ENCODE results near the gene ACTRT2.

The ACTRT2 gene

DNA sequence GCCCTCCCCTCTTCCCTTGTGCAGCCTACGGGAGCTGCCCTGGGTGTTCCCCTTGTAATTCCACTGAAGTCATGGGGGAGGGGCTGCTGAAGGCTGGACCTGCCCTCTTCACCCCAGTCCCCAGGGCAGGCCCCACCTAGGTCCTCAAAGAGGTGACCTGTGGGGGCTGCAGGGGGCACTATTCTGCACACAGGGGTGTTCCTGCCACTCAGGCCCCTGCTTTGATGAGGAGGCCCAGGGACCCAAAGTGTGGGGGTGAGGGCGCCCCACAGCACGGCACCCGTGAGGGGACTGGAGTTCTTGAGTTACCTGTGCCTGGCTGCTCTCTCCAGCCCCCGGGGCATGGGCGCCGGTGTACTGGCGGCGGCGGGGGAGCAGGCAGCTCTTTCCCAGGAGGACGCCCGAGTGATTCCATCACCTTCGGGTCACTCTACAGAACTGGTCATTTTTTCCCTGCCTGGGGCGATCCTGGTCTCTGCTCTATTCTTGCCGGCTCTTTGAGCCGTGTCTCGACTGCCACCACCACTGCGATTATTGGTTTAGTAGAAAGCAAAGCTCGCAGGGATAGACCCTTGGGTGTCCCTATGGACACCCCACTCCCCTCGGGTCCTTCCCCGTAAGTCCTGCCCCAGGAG lies 40.8 kb downstream of the ACTRT2 start:
- TF ChIP-seq GATA1 (IDR thresholded peaks at IDR 0.05; ENCODE audit: low read depth, low read length) (no peak), POLR2A (IDR thresholded peaks at IDR 0.05; ENCODE audit: low read length) (no peak)
- DNase-seq, result no peak

DNA sequence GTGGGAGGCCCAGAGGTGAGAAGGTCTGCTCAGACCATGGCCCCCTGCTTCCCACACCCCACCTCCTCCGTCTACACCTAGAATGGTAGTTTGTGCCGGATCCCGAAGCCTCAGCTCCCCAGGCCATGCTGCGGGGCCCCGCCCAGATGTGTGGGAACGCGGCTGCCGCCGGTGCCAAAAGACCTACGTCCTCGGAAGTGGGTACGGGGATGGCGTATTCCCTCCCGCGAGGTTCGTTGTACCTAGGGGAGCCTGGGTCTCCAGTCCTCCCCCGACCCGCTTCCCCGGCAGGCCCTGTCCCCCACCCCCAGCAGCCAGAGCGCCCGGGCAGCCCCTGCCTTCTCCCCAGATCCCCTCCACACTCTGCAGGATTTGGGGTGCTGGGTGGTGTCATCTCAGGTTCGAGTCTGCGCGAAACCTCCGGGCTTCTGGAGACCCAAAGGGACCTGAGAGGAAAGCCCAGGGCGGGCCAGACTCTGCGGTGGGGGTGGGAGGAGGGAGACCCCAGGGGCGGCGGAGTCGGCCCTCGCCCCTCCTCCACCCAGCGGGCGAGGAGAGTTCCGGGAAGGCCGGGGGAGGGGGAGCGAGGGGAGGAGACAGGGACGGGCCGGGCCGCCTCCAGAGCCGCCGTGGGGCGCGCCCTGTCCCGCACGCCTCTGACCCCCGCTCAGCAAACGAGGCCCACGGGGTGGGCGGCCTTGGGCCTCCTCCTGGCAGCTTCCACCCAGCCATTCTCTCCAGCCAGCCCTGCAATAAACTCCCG lies 41.5 kb downstream of the ACTRT2 start:
- no peak for DNase-seq
- TF ChIP-seq GATA1 (IDR thresholded peaks at IDR 0.05; ENCODE audit: low read depth, low read length) (no peak), POLR2A (IDR thresholded peaks at IDR 0.05; ENCODE audit: low read length) (no peak)

DNA sequence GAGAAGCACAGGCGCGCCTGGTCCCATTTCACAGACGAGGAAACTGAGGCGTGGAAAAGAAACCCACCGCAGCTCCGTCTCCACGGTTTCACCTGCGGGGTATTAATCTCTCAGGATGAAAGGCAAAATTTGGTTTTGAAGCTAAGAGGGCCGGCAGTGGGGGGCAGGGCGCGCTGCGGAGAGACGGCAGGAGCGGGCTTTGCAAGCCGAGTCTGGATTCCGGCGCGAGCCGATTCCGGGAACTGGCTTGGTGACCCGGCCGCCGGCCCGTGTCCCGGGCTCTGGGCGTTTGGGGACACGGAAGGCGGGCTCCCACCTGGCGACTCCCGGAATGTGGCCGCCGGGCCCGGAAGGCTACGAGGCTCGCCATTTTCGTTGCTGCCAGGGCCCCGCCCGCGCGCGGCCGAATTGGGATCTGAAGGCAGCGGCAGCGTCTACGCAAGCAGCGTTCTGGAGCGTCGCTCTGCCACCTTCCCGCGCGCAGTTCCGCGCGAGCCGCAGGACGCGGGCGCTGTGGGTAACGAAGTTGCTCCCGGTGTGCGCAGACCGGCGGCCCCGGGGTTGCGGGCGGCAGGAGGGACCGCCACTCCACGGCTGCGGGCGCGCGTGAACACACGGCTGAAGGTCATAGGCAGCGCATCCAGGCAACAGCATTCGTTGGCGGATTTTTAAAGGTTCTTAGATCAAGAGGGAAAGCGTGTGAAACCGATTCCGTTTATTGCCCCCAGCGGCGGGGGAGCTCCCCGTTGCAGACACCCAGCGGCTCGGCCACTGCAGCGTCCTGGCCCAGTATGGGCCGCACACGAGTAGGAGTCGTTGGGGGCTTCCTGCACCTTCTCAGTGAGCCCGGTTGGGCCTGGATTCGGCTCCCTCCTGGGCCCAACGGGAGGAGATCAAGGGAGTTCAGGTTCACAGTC lies 42.4 kb downstream of the ACTRT2 start:
- TF ChIP-seq GATA1 (IDR thresholded peaks at IDR 0.05; ENCODE audit: low read depth, low read length) (no peak), POLR2A (IDR thresholded peaks at IDR 0.05; ENCODE audit: low read length) (no peak)
- no peak for DNase-seq

DNA sequence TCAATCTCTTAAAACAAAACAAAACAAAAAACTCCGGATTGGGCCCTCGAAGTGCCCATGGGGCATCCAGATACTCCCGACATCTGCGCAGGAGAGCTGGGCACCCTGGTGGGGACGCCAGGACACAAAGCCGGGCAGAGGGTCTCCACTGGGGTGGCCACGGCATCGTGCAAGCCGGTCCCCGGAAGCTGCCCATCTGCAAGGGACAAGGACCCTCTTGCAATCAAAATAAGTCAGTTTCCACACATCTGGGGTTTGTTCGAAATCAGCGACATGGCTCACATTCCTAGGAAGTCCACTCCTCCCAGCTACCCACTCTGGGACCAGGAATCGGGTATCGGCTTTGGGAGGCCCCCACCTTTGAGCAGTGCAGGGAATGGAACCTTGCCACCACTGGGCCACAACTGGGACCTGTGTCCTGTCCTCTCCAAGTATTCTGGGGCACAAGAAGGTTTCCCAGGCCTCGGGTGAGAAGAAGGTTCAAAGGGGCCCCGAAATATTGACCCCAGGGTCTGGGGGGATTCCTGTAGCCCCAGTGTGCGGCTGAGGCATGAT lies 43.1 kb downstream of the ACTRT2 start:
- TF ChIP-seq POLR2A (IDR thresholded peaks at IDR 0.05; ENCODE audit: low read length) (no peak), GATA1 (IDR thresholded peaks at IDR 0.05; ENCODE audit: low read depth, low read length) (no peak)
- no peak for DNase-seq

DNA sequence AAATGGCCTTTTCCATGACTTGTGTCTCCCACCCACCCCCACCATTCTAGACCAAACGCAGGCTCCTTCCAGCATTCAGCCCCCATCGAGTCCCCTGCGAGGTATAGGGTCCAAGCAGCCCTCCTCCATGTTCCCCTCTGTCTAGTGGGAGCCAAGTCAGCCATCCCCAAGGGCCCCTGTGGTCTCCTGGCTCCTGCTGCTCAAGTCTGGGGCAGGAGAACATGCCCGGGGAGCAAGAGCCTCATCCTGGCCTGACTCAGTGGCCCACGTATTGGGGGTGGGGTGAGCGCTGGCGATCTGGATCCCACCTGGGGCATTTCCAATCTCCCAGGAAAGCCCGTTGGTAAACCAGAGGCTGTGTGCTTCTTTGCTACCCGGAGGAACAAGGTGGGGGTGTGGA lies 43.6 kb downstream of the ACTRT2 start:
- no peak for DNase-seq
- TF ChIP-seq GATA1 (IDR thresholded peaks at IDR 0.05; ENCODE audit: low read depth, low read length) (no peak), POLR2A (IDR thresholded peaks at IDR 0.05; ENCODE audit: low read length) (no peak)

DNA sequence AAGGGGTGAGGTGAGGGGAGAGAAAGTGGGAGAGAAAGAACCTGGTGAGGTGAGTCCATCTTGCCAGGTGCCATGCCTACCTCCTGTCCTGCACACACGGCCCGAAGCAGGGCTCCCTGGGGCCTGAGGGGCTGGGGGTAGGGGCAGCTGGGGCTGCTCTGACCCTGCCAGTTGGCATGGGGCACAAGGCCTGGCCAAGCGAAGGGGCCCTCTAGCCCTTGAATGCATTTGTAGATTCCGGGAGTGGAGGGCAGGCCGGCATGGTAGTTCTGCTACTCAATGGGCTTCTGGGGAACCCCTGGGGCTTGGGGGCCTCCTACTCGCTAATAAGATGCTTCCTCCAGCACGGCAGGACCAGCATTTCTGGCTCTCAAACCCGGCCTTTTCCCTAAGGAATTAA lies 44.1 kb downstream of the ACTRT2 start:
- TF ChIP-seq POLR2A (IDR thresholded peaks at IDR 0.05; ENCODE audit: low read length), result no peak

DNA sequence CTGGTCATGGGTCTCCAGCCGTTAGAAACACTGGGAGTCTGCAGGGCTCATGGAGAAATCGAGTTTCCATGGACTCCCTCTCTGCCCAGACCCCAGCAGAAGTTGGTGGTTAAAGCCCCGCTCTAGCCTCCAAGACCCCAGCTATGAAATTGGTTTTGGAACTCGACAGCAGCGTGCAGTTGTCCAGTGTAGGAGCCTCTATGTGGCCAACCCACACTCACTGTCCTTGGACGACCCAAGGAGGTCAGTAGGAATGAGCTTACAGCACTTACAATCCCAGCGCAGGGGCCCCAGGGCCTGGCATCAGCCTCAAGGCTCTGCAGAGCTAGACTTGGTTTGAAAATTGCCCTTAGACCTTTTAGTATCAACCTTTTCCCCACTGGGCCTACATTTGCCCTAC lies 44.5 kb downstream of the ACTRT2 start:
- DNase-seq, result no peak
- TF ChIP-seq GATA1 (IDR thresholded peaks at IDR 0.05; ENCODE audit: low read depth, low read length) (no peak), POLR2A (IDR thresholded peaks at IDR 0.05; ENCODE audit: low read length) (no peak)

More for the DNA sequence above, 44.1 kb downstream of the ACTRT2 start:
- DNase-seq, result no peak

DNA sequence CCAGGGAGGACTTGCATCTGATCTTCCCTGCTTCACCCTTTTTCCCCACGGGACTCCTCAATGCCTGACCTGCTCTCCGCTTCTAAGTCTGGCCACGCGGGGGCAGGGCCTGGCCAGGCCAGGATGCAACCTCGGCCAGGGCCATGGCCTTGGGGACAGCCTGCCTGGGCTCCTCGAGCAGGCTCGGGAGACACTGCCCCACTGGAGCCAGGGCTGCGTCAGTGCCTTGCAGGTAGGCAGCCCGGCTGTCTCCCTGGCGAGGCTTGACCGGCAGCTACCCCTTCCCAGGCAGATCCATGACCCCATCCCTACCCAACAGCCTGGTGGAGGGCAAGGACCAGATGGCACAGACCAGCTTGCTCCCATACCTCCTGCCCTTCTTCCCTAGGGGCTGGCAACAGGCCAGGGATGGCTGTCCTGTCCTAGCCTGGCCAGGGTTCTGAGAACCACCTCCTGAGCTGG lies 45.0 kb downstream of the ACTRT2 start:
- peak in 1 of 2 experiments; percentile 5 for DNase-seq

DNA sequence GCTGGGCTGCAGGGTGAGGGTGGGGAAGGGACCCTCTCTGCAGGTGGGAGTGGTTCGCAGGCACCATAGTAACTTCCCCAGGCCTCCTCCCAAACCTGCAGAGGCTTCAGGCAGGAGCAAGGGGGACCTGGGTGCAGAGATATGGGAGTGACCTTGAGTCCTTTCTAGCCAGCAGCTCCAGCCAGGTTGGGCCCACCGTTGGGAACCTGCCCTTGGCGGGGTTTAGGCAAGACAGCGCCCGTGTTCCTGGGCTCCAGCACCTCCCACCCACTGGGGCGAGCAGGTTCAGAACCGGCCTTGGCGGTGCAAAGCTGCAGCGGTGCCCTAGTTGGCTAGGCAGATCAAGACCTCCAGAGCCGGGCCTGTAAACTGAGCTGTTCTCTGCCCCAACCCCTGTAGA lies 45.6 kb downstream of the ACTRT2 start:
- TF ChIP-seq POLR2A (IDR thresholded peaks at IDR 0.05; ENCODE audit: low read length) (no peak), GATA1 (IDR thresholded peaks at IDR 0.05; ENCODE audit: low read depth, low read length) (no peak)

More for the DNA sequence above, 45.0 kb downstream of the ACTRT2 start:
- TF ChIP-seq GATA1 (IDR thresholded peaks at IDR 0.05; ENCODE audit: low read depth, low read length), result no peak
- no peak for TF ChIP-seq POLR2A (IDR thresholded peaks at IDR 0.05; ENCODE audit: low read length)

DNA sequence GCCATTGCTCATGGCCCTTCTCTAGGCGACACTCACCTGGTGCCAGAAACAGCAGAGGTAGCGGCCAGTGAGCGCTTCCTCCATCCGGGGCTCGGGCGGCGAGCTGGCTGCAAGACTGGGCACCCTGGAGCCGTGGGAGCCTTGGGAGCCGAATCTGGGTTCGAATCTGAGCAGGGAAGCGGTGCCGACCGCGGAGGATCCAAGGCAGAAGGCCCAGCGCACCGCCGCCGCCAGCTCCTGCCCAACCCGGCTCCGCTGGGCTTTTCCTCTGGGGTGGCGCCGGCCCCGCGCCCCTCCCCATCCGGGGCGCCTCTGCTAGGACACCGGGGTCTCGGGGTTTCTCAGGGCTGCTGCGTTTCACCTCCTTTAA lies 46.0 kb downstream of the ACTRT2 start:
- no peak for TF ChIP-seq POLR2A (IDR thresholded peaks at IDR 0.05; ENCODE audit: low read length)
- no peak for TF ChIP-seq GATA1 (IDR thresholded peaks at IDR 0.05; ENCODE audit: low read depth, low read length)
- no peak for DNase-seq

More for the DNA sequence above, 45.6 kb downstream of the ACTRT2 start:
- DNase-seq, result no peak

DNA sequence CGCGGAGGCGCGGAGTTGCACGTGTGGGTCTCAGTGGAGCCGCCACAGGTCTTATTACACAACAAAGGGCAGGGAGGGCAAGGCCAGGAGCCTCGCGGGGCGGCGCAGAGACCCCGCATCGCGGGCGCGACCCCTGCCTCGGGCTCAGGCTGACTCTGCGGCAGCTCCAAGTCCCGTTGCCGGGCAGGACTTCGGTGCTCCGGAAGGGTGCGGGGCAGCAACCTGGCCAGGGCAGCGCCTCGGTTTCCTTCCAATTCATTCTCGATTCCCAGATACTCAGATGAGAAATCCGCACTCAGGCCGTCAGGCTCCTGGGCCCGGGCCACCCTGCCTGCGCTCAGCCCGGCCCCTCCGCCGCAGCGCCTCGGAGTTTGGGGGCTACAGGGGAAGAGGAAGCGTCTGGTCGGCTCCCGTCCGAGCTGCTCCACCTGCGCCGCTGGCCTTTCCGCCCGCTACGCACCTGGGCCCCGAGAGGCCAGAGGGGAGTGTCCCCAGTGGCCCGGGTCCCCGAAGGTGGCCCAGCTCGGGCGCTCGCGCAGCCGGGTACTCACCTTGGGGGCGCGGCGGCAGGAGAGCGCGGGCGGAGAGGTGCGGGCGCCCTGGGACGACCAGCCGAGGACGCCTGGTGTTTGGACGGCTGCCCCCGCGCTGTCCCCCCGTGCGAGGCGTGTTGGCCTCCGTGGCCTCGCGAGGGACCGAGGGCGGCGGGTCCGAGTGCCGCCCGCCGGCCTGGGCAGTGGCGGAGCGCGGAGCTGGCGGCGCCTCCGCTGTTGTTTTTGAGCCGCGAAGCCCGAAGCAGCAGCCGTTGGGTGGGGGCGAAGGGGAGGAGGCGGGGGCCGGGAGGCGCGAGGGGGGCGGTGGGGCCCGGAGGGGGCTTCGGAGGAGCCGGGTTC lies 46.6 kb downstream of the ACTRT2 start:
- TF ChIP-seq GATA1 (IDR thresholded peaks at IDR 0.05; ENCODE audit: low read depth, low read length) (no peak), POLR2A (IDR thresholded peaks at IDR 0.05; ENCODE audit: low read length) (no peak)
- no peak for DNase-seq

DNA sequence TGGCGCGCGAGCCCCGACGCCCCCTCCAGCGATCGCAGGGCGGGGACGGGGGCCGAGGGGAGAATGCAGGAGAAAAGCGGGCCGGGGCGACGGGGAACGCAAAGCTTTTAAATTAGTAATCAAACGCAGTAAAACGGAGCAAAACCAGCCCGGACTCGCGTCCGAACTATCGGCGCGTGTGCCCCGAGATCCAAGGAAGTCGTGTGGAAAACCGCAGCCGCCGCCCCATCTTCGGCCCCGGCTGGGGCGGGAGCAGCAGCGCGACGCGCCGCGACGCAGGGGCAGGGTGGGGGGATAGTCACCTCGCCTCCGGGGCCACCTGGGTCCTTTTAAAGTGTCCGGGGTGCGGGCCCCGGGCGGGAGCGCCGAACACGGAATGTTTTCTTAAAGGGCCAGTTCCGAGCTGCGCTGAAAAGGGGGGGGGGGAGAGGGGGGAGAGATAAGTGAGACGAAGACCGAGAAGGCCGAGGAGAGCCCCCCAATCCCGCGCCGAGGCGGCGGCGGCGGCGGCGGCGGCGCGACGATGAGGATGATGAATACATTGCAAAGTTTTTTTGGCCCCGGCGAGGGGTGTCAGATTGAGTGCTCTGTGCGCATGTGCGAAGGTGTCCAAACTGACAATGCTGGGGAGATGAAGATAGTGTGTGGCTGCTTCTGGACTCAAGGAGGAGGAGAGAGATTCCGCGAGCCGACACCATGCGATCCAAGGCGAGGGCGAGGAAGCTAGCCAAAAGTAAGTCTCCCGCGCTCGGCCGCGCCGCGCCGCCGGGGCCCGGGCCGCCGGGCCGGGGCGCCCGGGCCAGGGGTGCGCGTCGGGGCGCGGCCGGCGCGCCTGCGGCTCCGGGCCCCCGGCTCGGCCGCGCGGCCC lies 47.5 kb downstream of the ACTRT2 start, which contains the start of gene PRDM16:
TSS of gene PRDM16 (plus strand) at position 640 of the 868 bp plus-strand sequence. CDS start at position 697, 57 bp downstream.
- peak; percentile 30 to 45 for DNase-seq
- TF ChIP-seq GATA1 (IDR thresholded peaks at IDR 0.05; ENCODE audit: low read depth, low read length), result no peak
- TF ChIP-seq POLR2A (IDR thresholded peaks at IDR 0.05; ENCODE audit: low read length), result no peak
